ENCODE data around the gene SLC10A4. TPM values are rescaled to one million over a fixed set of nuclear protein-coding genes. Genes with fewer than 3 reads are reported as not detected.

The SLC10A4 gene
- total and polyA plus RNA-seq, 2 experiments from 2014 or later, result 2.3 to 4.3 TPM

- Histone ChIP-seq H3K4me2 (no peak overlapping the region), H3F3A (replicated peaks; ENCODE audit: low read depth) (peaks cover 3% of the 10 kb centered on the region; the same call in 1 of the 2 replicates), H3K9me2 (ENCODE audit: insufficient read depth) (0 out of 2 replicates have a peak, but pooled peaks cover 2% of the 10 kb centered on the region), H3K79me2 (replicated peaks; ENCODE audit: insufficient read depth) (no peaks in the 10 kb centered on the region), H3K27me3 (ENCODE audit: insufficient read depth) (no peaks in the 10 kb centered on the region), H3K4me3 (no peak overlapping the region), H3K27ac (ENCODE audit: low read depth) (no peak overlapping the region), H2AFZ (0 out of 2 replicates have a peak overlapping the region, but pooled peaks have one; percentile 78), H3K36me3 (ENCODE audit: insufficient read depth) (no peaks in the 10 kb centered on the region), H3K4me1 (ENCODE audit: insufficient read depth) (no peaks in the 10 kb centered on the region), H4K20me1 (replicated peaks; ENCODE audit: insufficient read depth) (no peaks in the 10 kb centered on the region)
- ATAC-seq (no peak), DNase-seq (ENCODE audit: low spot score) (no peak)
- Mint-ChIP-seq H3K27me3 (ENCODE audit: insufficient read depth, low read depth, poor library complexity) (no peaks in the 10 kb centered on the region), H3K4me3 (no peak overlapping the region), H3K4me1 (no peaks in the 10 kb centered on the region), H3K9me3 (no peaks in the 10 kb centered on the region), H3K27ac (no peak overlapping the region), H3K36me3 (ENCODE audit: low read depth) (no peaks in the 10 kb centered on the region)
- TF ChIP-seq EZH2 (IDR thresholded peaks at IDR 0.05; ENCODE audit: low read depth, unreplicated experiment) (no peak), JUNB (IDR thresholded peaks at IDR 0.05; ENCODE audit: unreplicated experiment) (no peak), ZNF462 (CRISPR knock-in tag; IDR thresholded peaks at IDR 0.05) (no peak), CTCF (conservative IDR thresholded peaks at IDR 0.05; ENCODE audit: low read depth in 2 of 2) (no peak), POLR2AphosphoS5 (IDR thresholded peaks at IDR 0.05; ENCODE audit: low read depth) (no peak), ZNF331 (CRISPR knock-in tag; IDR thresholded peaks at IDR 0.05; ENCODE audit: low read depth) (no peak), NANOG (IDR thresholded peaks at IDR 0.05; ENCODE audit: borderline replicate concordance) (no peak), REST (IDR thresholded peaks at IDR 0.05; ENCODE audit: unreplicated experiment) (no peak), CREB1 (CRISPR knock-in tag; IDR thresholded peaks at IDR 0.05; ENCODE audit: low read depth) (no peak), STAT1 (IDR thresholded peaks at IDR 0.05; ENCODE audit: unreplicated experiment) (no peak), EZH2phosphoT487 (IDR thresholded peaks at IDR 0.05; ENCODE audit: unreplicated experiment) (no peak), ZNF114 (CRISPR knock-in tag; IDR thresholded peaks at IDR 0.05) (no peak), ETS1 (IDR thresholded peaks at IDR 0.05) (no peak)
Observed at GRCh38 chr4:48446642-48447041, 36.5 kb upstream of the SLC10A4 start.

All from GM23338 (cell line).